ENCODE measurements around the gene HBA1.
"Not testable (repeated sequence)": the region's sequence is repeated elsewhere in the genome, so short reads cannot be mapped to it uniquely, and the experiment has no call there.

- TF ChIP-seq CTCF (conservative IDR thresholded peaks at IDR 0.05; ENCODE audit: low read depth, low read length); EZH2phosphoT487 (IDR thresholded peaks at IDR 0.05; ENCODE audit: borderline replicate concordance, low read length); EZH2 (IDR thresholded peaks at IDR 0.05; ENCODE audit: low read length, unreplicated experiment): not testable (repeated sequence)
Observed at GRCh38 chr16:170088-170507, 6.4 kb upstream of the HBA1 start.
